ENCODE measurements around the gene KRTAP1-4. TPM values are rescaled to one million over a fixed set of nuclear protein-coding genes. Genes with fewer than 3 reads are reported as not detected.
"Not testable (repeated sequence)": the region's sequence is repeated elsewhere in the genome, so short reads cannot be mapped to it uniquely, and the experiment has no call there.

Gene KRTAP1-4
- total and polyA plus RNA-seq, 2 donors (not counting 3 experiments of a cell fraction or from before 2014, with no cell fraction given) = not detected

DNA sequence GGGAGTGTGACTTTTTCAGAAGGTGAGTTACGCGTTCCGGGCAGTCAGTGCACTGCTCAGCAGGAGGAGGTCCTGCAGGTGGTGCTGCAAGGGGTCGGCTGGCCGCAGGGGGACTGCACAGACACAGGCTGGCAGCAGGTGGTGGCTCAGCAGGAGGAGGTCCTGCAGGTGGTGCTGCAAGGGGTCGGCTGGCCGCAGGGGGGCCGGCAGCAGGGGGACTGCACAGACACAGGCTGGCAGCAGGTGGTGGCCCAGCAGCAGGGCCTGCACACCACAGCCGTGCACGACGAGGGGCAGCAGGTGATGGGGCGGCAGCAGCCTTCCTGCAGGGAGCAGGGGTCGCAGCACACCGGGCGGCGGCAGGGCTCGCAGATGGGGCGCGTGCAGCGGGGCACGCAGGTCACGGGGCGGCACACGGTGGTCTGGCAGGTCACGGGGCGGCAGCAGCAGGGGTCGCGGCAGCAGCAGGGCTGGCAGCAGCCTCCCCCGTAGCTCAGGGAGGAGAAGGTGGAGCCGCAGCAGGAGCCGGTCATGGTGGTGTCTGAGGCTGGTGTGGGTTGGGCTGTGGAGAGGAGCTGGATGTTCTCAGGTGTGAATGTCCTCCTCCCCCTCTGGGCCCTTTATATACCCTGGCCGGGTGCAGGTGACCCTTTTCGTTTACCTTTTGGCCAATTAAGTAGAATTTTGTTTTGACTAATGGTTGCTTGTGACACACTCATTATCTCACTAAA, 16.9 kb upstream of the KRTAP1-4 start, which contains the start of gene KRTAP2-1:
TSS of gene KRTAP2-1 (minus strand) at position 582 of the 731 bp plus-strand sequence. CDS start at position 533, 49 bp downstream.
- CTCF ChIA-PET = interaction anchor here (1.3 kb wide), 1 partner anchor 30 kb away, joined by 4 read pairs; no protein-coding TSS in a partner anchor
- H3K79me2 ChIP-seq (ENCODE audit: control insufficient read depth, insufficient read depth, low read length); H4K20me1 ChIP-seq (replicated peaks; ENCODE audit: control insufficient read depth, extremely low read depth, insufficient read depth, low read length); H3K4me1 ChIP-seq (ENCODE audit: control insufficient read depth, extremely low read depth, insufficient read depth, low read length); FAIRE-seq; H3K27ac ChIP-seq (ENCODE audit: insufficient read depth, low read depth, low read length); H3K4me2 ChIP-seq (ENCODE audit: insufficient read depth, low read length); H3K36me3 ChIP-seq (ENCODE audit: control insufficient read depth in 2 of 2, extremely low read depth in 1 of 2, insufficient read depth in 2 of 2, low read length in 2 of 2); POLR2A ChIA-PET; H2AFZ ChIP-seq (ENCODE audit: low read depth, low read length); H3K9me3 ChIP-seq (replicated peaks; ENCODE audit: control insufficient read depth, insufficient read depth, low read length); H3K27me3 ChIP-seq (ENCODE audit: control insufficient read depth in 2 of 2, insufficient read depth in 2 of 2, low read length in 2 of 2); DNase-seq (ENCODE audit: low read depth, low spot score); intact Hi-C loops (cut with micrococcal nuclease); H3K9me1 ChIP-seq (replicated peaks; ENCODE audit: control insufficient read depth, extremely low read depth, insufficient read depth, low read length); dilution Hi-C loops (cut with MboI; ENCODE audit: extremely low pct_ligation_motif_present, low sequenced_read_pairs); H3K9ac ChIP-seq (replicated peaks; ENCODE audit: extremely low read depth, insufficient read depth, low read length); BruUV-seq (replicated peaks); H3K4me3 ChIP-seq (replicated peaks in 1 of 3; ENCODE audit: insufficient read depth in 1 of 3, low read depth in 1 of 3, low read length in 3 of 3): not testable (repeated sequence)

DNA sequence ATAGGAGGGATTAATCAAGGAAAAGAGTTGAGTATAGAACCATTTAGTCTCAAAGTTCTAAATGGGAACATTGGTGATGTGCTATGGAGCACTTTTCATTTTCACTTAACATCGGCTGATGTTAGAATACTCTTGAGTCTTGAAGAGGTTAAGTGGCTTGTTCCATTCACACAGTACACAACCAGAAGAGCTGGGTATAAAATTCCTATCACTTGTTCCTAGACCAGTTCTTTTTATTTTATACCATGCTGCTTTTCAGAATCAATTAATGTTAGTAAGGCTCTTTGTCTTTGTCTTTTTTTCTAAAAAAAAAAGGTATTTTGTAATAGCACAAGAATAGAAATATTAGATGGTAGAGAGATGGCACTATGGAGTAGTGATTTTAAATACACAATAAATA, 13.0 kb upstream of the KRTAP1-4 start:
- Histone ChIP-seq H3K9me3 (replicated peaks; ENCODE audit: control insufficient read depth, insufficient read depth, low read length) (no peaks in the 10 kb centered on the region), H3K4me2 (ENCODE audit: insufficient read depth, low read length) (no peak overlapping the region), H3K9me1 (replicated peaks; ENCODE audit: control insufficient read depth, extremely low read depth, insufficient read depth, low read length) (no peaks in the 10 kb centered on the region), H2AFZ (ENCODE audit: low read depth, low read length) (no peak overlapping the region), H4K20me1 (replicated peaks; ENCODE audit: control insufficient read depth, extremely low read depth, insufficient read depth, low read length) (no peaks in the 10 kb centered on the region), H3K9ac (replicated peaks; ENCODE audit: extremely low read depth, insufficient read depth, low read length) (no peak overlapping the region), H3K4me1 (ENCODE audit: control insufficient read depth, extremely low read depth, insufficient read depth, low read length) (no peaks in the 10 kb centered on the region), H3K27ac (ENCODE audit: insufficient read depth, low read depth, low read length) (no peak overlapping the region), H3K27me3 (ENCODE audit: control insufficient read depth in 2 of 2, insufficient read depth in 2 of 2, low read length in 2 of 2) (peaks cover 0 to 4% of the 10 kb centered on the region in 2 experiments), H3K4me3 (replicated peaks in 1 of 3; ENCODE audit: insufficient read depth in 1 of 3, low read depth in 1 of 3, low read length in 3 of 3) (no peak overlapping the region), H3K36me3 (ENCODE audit: control insufficient read depth in 2 of 2, extremely low read depth in 1 of 2, insufficient read depth in 2 of 2, low read length in 2 of 2) (no peaks in the 10 kb centered on the region), H3K79me2 (ENCODE audit: control insufficient read depth, insufficient read depth, low read length) (no peaks in the 10 kb centered on the region)
- CTCF ChIA-PET = interaction anchor here (1.0 kb wide), 1 partner anchor 8 kb away, joined by 3 read pairs; the partner anchor contains the start of gene KRTAP1-3
- DNase-seq (ENCODE audit: low read depth, low spot score) = no peak
- dilution Hi-C loops (cut with MboI; ENCODE audit: extremely low pct_ligation_motif_present, low sequenced_read_pairs) = no loop called here
- POLR2A ChIA-PET = no interaction called here
- TF ChIP-seq JUN (IDR thresholded peaks at IDR 0.05; ENCODE audit: borderline replicate concordance, insufficient read depth, insufficient read length, low read depth) (no peak), GATA2 (IDR thresholded peaks at IDR 0.05; ENCODE audit: insufficient read depth, insufficient read length, low read depth, low read length) (no peak), FOS (IDR thresholded peaks at IDR 0.05; ENCODE audit: borderline replicate concordance, insufficient read depth, low read length) (no peak), POLR2A (IDR thresholded peaks at IDR 0.05; ENCODE audit: low read depth, low read length) (no peak), POLR2AphosphoS5 (IDR thresholded peaks at IDR 0.05; ENCODE audit: insufficient read depth, low read depth, low read length) (no peak)
- TF ChIP-seq, protein P1, sequence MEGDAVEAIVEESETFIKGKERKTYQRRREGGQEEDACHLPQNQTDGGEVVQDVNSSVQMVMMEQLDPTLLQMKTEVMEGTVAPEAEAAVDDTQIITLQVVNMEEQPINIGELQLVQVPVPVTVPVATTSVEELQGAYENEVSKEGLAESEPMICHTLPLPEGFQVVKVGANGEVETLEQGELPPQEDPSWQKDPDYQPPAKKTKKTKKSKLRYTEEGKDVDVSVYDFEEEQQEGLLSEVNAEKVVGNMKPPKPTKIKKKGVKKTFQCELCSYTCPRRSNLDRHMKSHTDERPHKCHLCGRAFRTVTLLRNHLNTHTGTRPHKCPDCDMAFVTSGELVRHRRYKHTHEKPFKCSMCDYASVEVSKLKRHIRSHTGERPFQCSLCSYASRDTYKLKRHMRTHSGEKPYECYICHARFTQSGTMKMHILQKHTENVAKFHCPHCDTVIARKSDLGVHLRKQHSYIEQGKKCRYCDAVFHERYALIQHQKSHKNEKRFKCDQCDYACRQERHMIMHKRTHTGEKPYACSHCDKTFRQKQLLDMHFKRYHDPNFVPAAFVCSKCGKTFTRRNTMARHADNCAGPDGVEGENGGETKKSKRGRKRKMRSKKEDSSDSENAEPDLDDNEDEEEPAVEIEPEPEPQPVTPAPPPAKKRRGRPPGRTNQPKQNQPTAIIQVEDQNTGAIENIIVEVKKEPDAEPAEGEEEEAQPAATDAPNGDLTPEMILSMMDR (IDR thresholded peaks at IDR 0.05; ENCODE audit: extremely low read depth in 1 of 2, insufficient read depth in 1 of 2, low read depth in 1 of 2, low read length in 2 of 2) = no peak
- TF ChIP-seq, protein P2, sequence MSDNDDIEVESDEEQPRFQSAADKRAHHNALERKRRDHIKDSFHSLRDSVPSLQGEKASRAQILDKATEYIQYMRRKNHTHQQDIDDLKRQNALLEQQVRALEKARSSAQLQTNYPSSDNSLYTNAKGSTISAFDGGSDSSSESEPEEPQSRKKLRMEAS (IDR thresholded peaks at IDR 0.05; ENCODE audit: insufficient read depth, insufficient read length) = no peak
- FAIRE-seq = no peak
- no TSS peak for BruUV-seq (replicated peaks)
- intact Hi-C loops (cut with micrococcal nuclease) = no loop called here

Data from endothelial cell of umbilical vein (primary cell).